ENCODE results near the gene ITGA5.

The ITGA5 gene

DNA sequence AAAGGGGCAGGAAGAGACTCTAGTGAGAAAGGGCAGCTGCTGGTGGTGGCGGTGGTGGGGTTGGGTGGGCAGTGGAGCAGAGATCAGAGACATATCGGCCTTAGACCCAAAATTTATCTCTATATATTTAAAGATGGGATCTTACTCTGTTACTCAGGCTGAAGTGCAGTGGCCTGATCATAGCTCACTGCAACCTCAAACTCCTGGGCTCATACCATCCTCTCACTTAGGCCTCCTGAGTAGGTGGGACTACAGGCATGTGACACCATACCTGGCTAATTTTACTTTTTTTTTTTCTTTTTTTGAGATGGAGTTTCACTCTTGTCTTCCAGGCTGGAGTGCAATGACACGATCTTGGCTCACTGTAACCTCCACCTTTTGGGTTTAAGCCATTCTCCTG lies 18.6 kb upstream of the ITGA5 start:
- in situ Hi-C loops (cut with HindIII; ENCODE audit: low pct_ligation_motif_present, low sequenced_read_pairs) = no loop called here
- no peaks in the 10 kb centered on the region for H3K36me3 ChIP-seq (replicated peaks)
- TF ChIP-seq, protein P1, sequence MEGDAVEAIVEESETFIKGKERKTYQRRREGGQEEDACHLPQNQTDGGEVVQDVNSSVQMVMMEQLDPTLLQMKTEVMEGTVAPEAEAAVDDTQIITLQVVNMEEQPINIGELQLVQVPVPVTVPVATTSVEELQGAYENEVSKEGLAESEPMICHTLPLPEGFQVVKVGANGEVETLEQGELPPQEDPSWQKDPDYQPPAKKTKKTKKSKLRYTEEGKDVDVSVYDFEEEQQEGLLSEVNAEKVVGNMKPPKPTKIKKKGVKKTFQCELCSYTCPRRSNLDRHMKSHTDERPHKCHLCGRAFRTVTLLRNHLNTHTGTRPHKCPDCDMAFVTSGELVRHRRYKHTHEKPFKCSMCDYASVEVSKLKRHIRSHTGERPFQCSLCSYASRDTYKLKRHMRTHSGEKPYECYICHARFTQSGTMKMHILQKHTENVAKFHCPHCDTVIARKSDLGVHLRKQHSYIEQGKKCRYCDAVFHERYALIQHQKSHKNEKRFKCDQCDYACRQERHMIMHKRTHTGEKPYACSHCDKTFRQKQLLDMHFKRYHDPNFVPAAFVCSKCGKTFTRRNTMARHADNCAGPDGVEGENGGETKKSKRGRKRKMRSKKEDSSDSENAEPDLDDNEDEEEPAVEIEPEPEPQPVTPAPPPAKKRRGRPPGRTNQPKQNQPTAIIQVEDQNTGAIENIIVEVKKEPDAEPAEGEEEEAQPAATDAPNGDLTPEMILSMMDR (IDR thresholded peaks at IDR 0.05; ENCODE audit: low read depth, low read length, missing control alignments) = no peak
- peaks cover 2% of the 10 kb centered on the region for H3K27me3 ChIP-seq (replicated peaks)
- no peak overlapping the region for H3K4me3 ChIP-seq (ENCODE audit: low read depth, low read length)
- H3K27ac ChIP-seq = no peak overlapping the region
- DNase-seq = no peak

DNA sequence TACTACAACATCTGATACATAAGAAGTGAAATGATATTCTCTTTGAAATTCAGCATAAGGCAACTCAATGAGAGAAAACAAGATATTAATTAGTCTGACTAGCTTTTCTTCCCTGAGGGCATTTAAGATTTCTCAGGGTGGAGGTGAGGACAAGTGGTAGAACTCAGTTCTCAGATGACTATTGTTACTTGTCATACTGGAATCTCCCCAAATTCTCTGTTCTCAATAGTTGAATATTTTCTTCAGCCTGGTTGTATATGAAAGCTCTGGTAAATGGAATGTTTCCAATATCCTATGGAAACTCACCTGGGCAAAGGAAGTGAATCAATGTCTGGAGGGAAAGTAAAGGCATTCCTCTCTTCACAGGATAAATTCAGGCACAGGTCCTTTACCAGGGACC lies 18.2 kb upstream of the ITGA5 start:
- in situ Hi-C loops (cut with HindIII; ENCODE audit: low pct_ligation_motif_present, low sequenced_read_pairs) = no loop called here
- Histone ChIP-seq H3K36me3 (replicated peaks) (no peaks in the 10 kb centered on the region), H3K27me3 (replicated peaks) (peaks cover 2% of the 10 kb centered on the region), H3K4me3 (ENCODE audit: low read depth, low read length) (no peak overlapping the region), H3K27ac (no peak overlapping the region)
- TF ChIP-seq, protein P1 (IDR thresholded peaks at IDR 0.05; ENCODE audit: low read depth, low read length, missing control alignments) = no peak
- DNase-seq = no peak

DNA sequence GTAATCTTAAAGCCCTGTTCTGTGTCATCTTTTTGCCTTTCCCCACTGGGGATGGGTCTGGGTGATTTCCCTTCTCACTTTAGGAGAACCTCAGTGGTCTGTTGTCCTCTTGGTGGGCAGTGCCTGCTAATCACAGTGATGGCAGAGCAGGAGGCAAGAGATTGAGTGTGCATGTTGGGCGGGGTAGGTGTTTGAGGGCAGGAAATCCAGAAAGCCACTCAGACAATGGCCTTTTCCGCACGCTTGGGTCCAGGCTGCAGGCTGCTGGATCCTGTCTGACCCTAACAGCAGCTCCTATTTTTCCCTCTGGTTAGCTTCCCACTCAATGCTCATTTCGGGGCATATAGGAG lies 13.7 kb upstream of the ITGA5 start:
- Histone ChIP-seq H3K27me3 (replicated peaks) (no peaks in the 10 kb centered on the region), H3K4me3 (ENCODE audit: low read depth, low read length) (no peak overlapping the region), H3K27ac (no peak overlapping the region), H3K36me3 (replicated peaks) (no peaks in the 10 kb centered on the region)
- TF ChIP-seq, protein P1 (IDR thresholded peaks at IDR 0.05; ENCODE audit: low read depth, low read length, missing control alignments) = no peak
- in situ Hi-C loops (cut with HindIII; ENCODE audit: low pct_ligation_motif_present, low sequenced_read_pairs) = no loop called here
- DNase-seq = no peak

DNA sequence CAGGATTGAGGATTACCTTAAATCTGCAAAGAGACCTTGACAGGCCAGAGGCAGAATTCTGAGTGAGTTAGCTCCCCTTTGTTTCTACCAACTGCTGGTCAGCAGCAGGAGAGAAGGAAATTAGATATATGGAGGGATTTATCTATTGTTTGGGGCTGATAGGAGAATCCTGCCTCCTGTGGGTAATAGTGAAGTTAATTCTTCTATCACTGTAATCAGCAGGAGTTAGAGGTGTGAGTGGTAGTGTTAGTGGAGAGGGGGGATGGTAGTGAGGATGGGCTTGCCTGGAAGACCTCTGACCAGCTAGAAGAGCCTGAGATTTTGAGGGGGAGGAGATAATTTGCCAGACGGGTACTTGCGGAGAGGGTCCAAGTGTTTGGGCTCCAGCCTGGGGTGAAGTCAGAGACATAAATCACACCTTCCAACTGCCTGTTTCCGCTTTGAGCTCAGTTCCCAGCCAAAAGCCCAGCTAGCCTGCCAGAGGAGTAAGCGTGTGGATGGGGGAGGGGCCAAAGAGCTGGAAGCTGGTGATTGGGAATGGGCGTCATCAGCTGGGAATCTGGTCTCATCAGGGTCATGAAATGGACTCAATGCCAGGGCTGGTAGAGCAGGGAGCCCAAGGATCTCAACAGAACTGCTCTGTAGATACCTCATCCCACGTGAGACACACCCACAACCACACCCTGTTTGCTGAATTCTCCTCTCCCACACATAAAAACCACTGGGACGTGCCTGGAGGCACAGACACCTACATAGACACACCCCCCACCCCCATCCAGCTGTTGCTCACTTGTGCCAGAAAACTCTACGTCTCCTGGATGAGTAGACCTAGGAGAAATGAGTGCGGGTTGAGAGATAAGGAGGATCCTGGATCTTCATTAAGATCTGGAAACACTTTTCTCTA lies 13.1 kb upstream of the ITGA5 start:
- no peak overlapping the region for H3K4me3 ChIP-seq (ENCODE audit: low read depth, low read length)
- H3K27ac ChIP-seq = no peak overlapping the region
- no peak for DNase-seq
- TF ChIP-seq, protein P1 (IDR thresholded peaks at IDR 0.05; ENCODE audit: low read depth, low read length, missing control alignments) = no peak
- no peaks in the 10 kb centered on the region for H3K36me3 ChIP-seq (replicated peaks)
- in situ Hi-C loops (cut with HindIII; ENCODE audit: low pct_ligation_motif_present, low sequenced_read_pairs) = no loop called here
- no peaks in the 10 kb centered on the region for H3K27me3 ChIP-seq (replicated peaks)

DNA sequence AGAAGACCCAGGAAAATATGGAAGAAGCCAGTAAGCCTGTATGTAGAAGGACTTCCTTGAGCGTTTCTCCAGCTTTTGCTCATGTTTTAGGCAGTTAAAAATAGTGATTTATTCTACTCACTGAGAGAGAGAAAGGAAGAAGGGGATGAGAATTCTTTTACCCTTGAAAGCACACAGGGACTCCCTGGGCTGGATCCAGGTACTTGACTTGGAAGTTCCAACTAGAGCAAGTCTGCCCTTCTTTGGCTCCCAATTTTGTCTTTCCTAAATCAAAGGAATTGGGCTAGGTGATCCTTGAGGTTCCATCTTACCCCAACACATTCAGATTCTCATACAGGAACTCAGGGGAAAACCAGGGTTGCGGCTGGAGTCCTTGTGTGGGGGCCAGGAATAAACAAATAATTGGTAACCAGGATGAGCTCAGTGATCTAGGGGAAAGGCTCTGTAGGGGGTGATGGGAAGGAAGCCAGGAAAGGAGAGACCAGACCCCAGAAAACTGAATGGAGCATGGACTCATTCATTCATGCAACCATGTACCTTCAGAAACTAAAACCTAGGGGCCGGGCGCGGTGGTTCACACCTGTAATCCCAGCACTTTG lies 11.5 kb upstream of the ITGA5 start:
- H3K4me3 ChIP-seq (ENCODE audit: low read depth, low read length) = no peak overlapping the region
- H3K27ac ChIP-seq = no peak overlapping the region
- in situ Hi-C loops (cut with HindIII; ENCODE audit: low pct_ligation_motif_present, low sequenced_read_pairs) = no loop called here
- H3K27me3 ChIP-seq (replicated peaks) = no peaks in the 10 kb centered on the region
- no peak for DNase-seq
- H3K36me3 ChIP-seq (replicated peaks) = no peaks in the 10 kb centered on the region
- TF ChIP-seq, protein P1 (IDR thresholded peaks at IDR 0.05; ENCODE audit: low read depth, low read length, missing control alignments) = no peak
